Bone marrow (tissue), 2 donors: ENCODE data around the gene CFAP45.

ENCODE experiments used
- DNase-seq, 2 donors: peaks; one replicate each; lab custom pipeline; 2025; lab: John Stamatoyannopoulos, UW

The CFAP45 gene

DNA sequence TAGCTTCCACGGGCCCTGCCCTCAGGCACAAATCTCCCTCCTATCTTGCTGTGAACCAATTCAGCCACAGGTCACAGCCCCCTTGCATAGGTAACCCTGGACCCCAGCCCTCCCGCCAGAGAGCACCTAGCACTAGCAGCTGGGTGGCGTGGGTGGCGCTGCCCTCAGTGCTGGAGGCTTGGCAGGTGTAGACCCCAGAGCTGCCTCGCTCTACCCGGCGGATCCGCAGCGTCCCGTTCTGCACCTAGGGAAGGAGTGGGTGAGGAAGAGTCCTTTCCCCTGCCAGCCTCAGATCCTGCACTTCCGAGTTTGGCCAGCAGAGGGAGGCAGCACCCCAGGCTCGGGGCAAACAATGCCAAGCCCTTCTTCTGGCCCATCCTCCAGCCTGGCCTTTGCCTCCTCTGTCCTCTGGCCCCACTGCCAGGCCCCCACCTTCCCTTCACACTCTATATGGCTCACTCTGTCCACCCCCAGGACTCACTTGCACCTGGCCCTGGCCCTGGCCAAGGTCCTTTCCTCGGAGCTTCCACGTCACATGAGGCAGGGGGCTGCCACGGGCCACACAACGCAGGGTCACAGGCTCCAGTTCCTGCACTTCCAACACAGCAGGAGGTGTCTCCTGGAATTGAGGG, 36.4 kb upstream of the CFAP45 start:
- DNase-seq, result peak; percentile 16 to 80

DNA sequence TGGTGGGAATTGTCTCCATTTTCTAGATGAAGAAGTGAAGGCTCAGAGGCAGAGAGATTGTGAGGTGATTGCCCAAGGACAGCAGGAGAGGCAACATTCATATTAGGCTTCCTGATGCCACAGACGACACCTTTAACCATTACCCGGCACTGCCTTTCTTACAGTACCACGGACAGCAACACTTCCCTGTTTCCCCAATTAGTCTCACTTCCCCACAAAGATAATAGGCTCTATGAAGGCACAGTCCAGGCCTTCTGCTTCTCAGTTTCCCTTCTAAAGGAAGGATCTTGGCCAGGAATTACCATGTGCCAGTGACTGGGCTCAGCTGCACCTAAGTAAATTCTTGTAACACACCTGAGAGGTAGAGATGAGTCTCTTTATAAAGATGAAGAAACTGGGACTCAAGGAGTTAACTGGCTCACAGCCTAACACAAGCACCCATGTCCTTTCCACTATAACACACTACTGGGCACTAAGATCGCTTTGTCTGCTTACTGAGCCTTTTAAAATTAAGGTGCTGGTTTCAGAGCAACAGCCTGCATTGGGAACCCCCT, 35.8 kb upstream of the CFAP45 start:
- peak in 1 of 2 donors; percentile 17 for DNase-seq

DNA sequence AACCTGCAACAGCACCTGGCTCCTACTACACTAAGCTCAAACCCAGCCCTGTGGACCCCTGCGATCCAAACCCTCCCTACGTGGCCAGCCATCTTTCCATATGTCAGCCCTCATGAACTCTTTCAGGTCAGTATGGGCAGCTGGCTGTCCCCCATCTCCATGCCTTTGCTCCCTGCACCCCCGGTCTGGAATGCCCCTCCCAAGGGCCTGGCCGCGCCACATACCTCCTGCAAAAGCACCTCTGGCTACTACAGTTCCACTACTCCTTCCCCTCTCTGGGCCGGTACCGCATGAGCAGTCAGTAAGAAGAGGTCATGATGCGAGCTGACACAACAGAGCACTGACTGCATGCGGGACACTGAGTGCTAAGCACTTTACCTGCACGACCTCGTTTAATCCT, 35.3 kb upstream of the CFAP45 start:
- DNase-seq, result no peak

DNA sequence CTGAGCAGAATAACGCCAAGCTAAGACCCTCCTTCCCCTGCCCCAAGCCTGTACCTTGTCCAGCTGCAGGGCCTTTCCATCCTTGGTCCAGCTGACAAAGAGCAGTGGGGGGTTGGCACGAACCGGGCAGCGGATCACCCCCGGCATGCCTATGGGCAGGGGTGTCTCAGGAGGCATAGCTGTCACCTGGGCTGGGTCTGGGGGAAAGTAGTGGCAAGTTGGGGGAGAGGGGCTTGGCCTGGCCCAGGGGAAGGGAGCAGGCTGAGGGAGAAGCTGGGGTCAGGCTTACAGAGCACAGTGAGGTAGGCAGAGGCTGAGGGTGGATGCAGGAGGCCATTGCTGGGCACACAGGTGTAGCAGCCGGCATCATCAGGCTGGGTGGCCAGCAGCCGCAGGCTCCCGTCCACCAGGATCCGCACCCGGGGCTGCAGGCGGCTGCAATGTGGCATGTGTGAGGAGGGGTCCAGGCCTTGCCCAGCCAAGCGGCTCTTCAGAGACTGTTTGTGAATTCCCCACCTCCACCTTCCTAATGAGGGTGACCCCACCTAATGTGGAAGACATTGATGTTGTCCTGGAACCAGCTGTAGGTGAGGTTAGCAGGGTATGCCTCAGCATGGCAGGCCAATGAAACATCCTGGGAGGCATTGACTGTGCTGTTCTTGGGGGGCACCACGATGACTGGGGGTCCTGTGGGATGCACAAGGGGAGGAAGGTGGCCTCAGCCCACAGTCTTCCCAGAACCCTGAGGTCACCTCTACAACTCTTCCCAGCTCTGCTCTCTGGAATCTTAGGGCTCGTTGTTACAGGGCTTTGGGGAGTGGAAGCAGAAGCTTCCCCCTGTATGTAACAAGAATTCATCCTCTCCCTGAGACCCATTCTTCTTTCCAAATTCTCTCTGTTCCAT, 34.4 kb upstream of the CFAP45 start:
- DNase-seq, result no peak

DNA sequence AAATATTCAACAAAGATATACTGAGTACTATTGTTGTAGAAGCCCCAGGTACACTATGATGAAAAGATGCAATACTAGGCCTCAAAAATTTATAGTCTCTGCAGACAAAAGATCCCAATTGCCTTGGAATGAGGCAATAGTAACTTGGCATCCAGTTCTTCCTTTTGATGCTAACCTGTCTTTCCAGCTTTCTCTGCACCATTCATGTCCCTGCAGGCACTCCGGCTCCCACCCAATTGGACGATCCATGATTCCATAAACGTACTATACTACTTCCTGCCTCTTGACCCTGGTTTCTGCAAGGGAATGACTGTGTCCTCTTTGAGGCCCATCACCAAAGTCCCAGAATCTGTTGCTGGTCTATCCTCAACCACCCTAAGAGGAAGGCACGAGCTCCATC, 33.4 kb upstream of the CFAP45 start:
- no peak for DNase-seq

DNA sequence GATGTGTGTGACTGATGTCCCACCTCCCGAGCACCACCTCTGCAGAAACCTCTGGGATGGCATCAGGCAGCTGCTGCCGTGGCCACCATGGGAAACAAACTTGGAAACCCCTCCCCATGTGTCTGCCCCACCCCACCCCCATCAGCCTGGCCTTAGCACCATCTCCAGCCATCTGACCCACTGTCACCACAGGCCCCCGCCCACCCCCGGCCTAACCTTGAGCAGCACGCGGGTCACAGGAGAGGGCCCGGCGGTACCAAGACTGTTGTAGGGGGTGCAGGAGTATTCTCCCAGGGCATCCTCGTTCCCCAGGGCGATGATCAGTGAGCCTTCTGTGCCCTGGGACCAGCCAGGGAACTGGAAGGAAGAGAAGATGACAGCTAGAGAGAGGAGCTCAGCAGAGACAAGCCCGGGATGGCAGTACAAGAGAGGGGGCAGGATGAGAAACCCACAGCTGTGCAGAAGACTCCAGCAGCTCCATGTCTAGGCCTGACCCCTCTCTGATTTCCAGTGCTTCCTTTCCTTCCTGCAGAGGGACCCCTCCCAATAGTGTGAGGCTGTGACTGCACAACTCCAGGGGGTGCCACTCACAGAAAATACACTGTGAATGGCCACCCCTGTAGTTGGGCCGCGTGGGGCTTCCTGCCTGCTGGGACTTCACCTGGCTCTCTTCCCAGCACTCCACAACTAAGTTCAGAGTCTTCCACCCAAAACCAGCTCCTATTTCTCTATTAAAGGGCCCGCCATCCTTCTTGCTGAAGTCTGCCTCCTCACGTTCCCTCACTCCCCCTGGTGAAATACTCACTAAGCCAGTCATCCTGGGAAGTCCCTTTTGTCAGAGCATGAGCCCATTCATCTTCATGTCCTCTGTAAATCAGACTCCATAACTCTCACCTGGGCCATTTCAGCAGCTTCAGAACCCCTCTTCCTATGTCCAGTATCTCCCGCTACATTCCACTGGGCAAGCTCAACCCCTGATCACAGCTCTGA, 32.6 kb upstream of the CFAP45 start:
- DNase-seq, result no peak

DNA sequence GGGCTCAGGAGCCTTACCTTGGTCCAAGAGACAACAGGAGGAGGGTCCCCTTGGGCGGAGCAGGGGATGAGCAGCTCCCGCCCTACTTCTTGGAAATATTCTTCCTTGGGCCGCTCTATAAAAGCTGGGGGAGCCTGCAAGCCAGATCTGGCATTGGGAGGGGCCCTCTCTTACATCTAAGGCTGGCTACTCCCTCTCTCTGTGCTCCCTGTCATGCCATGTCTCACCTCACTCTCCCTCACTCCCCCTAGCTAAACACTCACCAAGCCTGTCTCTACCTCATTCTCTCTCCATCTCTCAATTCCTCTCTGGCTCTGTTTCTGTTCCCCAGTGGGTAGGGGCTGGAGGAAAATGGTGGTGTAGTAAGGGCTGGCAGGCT, 31.8 kb upstream of the CFAP45 start:
- no peak for DNase-seq

DNA sequence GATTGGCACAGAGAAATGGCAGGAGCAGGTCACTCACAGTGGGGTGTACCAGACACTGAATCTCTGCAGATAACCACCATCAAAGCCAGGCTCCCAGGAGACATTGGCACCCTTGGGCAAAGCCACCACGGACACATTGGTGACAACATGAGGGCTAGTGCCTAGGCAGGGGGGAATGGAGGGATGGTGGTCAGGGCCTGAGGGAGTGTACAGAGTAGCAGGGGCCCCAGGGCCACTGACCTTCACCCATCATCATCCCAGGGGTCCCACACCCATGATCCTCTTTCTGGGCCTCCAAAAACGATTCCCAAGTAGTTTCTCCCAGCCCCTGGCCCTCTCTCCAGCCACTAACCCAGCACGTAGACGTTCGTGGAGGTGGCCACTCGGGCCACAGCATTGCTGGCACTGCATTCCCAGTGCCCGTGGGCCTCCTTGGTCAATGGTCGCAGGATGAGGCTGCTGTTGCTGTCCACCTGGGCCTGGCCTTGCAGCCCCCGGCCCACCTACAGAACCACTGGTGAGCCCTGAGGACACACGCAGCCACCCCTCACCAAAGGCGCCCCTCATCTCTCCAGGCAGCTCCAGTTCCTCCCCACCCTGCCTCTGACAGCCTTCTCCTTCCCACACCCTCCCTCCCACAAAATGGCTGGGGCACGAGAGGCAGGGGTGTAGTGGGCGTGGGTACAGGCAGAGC, 31.3 kb upstream of the CFAP45 start:
- no peak for DNase-seq

DNA sequence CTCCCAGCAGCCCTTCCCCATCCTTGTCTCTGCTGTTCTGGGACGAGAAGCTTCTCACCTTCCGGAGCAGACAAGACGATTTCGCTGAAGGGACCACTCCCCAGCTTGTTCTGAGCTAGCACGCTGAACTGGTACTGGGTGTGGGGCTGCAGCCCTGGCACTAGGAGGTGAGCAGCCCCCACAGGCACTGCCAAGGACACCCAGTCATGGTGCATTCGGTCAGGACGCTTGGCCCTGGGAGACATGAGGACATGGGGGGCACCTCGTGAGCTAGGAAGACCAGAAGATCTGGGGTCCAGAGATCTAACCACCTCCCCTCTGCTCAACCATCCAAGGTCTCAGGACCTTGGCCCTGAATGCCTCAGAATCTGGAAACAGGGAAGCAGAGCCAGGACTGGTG, 30.7 kb upstream of the CFAP45 start:
- no peak for DNase-seq

DNA sequence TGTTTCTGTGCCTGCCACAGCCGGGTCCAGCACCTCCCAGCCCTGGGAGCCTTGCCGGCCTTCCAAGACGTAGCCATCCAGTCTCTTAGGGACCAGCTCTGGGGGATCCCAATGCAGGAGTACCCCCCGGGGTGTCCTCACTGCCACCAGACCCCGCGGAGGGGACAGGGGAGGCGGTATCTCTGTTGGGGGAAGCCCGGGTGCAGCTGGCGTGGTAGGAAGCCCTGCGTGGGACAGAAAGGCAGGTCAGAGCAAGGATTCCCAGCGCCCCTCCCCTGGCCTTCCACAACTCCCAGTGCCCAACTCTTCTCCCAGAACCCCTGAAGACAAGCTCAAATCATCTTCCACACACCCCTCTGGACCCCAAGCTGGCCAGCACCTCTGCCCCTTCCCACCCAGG, 30.3 kb upstream of the CFAP45 start:
- DNase-seq, result no peak

DNA sequence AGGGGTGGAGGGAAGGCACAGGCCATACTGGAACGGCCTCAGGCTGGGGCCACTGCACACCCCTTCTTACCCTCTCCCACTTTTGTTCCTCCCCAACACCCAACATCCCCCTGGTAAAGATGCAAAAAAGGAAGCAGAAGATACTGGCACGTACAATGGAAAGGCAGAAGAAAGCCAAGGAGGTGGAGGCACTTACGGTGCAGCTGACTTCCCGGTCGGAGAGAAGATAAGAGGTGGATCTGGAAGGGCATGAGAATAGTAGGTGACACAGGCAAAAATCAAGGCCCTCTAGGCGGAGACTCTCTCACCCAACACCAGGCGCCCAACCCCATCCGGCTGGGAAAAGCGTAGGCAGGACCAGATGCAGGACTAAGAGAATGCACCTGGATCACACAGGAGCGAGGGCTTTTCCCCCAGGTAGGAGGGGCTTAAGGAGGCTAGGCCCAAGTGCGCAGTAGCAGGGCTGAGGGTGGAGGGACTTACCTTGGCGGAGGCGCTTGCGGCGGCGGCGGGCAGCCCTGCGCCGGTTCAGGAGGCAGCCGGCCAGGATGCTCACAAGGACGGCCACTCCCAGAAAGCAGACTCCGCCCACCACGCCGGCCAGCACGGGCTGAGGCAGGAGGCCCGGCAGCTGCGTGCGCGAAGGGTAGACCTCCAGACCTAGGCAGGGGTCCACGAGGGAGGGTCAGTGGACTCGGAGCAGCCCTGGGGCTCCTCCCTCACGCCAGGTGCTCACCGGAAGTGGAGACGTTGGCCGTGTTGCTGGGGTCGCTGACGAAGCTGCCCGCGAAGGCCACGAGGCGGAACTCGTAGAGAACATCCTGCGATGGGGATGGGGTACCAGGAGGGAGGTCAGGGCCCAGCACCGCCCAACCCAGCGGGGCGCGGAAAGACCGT, 29.4 kb upstream of the CFAP45 start:
- DNase-seq, result no peak

DNA sequence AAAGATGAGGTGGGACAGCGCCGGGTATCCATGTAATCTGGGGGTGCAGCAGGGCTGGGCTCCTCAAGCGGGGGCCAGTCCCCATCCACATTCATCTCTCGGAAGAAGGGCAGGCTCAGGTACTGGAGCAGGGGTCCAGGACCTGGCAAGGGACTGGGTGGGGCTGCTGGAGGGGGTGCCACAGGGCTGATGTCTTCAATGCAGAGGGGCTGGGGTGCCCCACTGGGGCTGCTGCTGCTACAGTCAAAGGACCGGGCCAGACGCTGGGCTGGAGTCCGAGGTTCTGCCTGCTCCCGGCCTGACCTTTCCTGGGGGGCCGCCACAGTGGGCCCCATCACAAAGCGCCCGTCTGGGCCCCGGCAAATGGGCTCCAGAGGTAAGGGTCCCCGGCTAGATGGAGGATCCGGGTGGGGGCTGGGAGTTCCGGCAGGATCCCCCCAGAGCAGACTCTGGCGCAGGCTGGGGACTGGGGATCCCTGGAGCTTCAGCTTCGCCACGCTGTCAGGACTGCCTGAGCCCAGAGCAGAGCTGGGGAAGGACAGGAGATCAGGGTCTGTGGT, 28.6 kb upstream of the CFAP45 start:
- DNase-seq, result no peak

DNA sequence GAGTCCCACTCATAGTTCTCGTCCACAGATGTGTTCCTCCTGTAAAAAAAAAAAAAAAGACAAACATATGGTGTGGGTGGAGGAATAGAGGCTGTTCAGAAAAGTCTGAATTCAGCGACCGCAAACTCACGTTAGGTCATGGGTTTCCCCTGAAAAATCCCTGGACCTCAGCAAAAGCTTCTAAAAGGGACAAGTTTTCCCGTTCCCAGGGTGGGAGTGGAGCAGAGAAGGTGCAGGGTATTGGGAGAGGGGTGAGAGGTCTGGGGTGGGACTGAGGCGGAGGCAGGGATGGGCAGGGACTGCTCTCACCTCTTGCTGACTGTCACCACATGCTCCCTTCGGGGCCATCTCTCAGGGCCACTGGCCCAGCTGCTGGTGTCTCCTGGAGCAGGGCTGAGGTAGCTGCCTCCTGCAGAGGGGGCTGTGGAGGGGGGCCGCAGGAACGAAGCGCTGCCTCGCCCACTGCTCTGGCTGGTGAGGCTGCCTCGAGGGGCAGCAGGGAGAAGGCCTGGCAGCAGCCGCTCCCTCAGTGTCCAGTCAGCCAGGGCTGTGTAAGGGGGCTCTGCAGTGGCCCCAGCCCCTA, 28.0 kb upstream of the CFAP45 start:
- no peak for DNase-seq

DNA sequence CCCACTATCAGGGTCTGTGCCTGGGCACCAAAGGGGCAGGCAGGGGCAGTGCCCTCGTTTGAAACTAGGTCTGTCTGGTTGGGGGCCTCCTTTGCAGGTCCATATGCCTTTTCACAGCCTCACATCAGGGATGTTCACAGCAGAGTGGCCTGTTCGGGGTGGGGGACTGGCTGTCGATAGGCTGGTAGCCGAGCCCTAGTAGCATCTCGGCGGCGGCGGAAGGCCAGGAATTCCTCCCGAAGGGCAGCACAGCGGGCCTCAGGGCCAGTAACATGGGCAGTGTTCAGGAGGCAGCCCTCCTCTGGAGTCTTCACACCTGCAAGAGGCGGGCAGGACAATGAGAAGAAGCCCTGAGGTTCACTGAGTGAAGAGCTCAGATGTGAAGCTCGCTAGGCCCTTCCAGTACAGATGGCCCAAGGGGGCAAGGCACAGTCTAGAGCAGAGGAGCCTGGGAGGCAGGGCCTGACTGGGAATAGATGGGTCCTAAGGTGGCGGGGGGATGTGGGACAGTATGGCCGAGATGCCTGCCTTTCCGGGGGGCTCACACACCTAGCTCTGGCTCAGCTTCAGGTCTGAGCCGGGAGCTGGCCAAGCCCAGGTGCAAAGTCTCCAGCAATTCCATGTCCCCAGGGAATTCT, 27.4 kb upstream of the CFAP45 start:
- no peak for DNase-seq

DNA sequence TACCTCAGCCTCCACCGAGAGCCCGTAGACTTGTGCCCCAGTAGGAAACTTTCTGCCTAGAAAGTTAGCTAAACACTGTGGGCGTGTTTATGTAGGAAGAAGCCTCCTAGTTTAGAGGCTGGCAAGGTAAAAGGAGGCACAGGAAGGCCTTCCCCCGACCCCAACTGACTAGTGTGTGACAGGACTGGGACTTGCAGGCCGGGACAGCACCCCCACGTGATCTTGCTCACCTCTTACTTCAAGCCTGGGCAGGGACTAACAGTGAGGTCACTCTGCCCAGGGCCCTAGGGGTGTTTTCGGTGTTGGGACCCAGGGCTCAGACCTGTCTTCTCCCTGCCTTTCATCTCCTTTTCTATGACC, 25.7 kb upstream of the CFAP45 start:
- DNase-seq, result no peak

DNA sequence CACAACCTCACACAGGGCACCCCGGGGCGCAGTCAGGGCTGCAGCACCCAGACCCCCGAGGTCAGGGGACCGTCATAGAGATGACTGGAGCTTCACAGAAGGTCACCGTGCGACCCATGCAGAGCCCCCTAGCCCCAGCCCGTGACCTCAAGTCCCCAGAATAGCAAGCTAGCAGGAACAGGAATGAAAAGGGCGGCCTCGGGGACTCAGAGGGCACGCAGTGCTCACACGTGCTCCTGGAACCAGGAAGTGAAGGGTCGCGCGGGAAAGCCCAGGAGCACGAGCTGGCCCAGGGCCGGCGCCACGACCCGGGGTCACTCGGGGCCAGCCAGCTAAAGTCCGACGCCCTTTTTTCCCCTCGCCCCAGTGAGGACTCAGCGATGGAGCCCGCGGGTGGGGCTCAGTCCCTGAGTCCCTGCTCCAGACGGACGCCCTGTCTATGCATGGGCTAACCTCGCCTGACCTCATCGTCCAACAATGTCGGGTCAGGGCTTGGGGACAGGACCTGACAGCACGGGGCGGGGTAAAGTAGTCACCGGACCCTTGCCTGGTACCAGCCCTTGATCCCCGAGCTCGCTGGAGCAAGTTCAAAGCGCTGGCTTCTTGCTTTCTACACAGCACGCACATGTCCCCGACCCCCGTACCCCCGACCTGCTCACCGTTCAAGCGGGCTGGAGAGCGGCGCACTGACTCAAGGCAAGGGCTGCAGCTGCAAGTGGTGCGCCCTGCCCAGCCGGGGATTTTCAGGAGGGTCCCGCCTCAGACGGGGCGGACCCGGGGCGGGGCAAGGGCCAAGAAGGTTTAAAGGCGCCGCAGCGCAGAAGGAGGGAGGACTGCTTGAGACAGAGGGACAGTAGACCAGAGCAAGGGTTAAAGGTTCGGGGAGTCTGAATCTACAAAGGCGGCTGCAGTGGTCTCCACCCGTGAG, 25.1 kb upstream of the CFAP45 start, which contains the start of gene TAGLN2:
TAGLN2 (minus strand) TSS at position 717 of the 928 bp plus-strand sequence. CDS start 4,998 bp downstream, outside the sequence.
- peak; percentile 82 to 87 for DNase-seq

DNA sequence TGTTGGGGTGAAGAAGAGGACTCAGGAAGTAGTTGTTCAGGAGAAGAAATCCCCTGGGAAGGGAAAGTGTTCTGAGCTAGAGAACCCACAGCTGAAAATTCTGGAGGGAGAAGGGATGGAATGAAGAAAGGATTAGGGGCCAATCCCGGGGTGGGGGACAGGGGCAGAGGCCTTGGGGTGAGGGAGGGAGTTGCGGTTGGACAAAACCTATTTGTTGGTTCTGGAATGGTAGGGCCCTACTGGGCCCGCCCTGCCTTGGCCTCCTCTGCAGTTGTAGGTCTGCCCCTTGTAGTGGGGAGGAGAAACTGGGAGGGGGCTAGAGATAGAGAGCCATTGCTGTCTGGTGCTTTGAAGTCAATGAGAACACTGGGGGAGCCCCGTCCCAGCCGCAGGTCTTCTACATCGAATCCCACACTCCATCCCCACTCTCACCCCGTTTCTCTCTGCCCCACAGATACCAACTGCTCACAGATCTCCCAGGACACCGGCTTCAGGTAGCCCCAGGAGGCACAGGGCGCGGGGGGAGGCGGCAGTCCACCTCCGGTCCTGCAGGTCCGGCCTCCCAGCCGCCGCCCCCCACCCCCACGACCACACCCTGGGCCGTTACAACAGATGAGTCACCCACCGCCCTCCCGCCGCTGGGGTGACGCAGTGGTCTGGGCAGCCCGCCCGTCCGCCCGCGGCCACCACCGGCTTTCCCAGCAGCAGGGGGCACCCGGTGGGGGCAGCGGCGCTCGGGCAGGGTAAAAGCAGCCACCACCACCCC, 24.2 kb upstream of the CFAP45 start:
- DNase-seq, result peak; percentile 12 to 78
